Measurements from ENCODE around the gene EVL.

The EVL gene

DNA sequence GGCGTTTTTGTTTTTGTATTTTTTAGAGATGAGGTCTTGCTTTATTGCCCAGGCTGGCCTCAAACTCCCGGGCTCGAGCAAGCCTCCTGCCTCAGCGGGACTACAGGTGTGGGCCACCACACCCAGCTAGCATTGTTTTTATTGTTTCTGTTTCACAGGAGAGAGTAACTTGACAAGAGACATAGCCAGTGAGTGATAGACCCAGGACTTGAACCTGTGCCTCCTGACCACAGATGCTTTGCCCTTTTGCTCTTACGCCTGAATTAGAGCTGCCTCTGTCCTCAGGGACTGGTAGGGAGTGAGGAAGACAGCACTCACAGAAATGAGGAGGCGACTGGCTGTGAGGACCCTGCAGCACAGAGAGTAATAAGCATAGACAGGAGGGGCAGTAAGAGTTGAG, 2.3 kb downstream of the EVL start:
- Histone ChIP-seq H3K4me1 (ENCODE audit: insufficient read depth, low read length) (peaks cover 2% of the 10 kb centered on the region; the same call in 1 of the 2 replicates), H3K36me3 (ENCODE audit: insufficient read depth, low read length) (no peaks in the 10 kb centered on the region), H3K9ac (ENCODE audit: low read depth, low read length) (no peak overlapping the region), H3K9me3 (ENCODE audit: control insufficient read depth, insufficient read depth, low read length) (no peaks in the 10 kb centered on the region)

DNA sequence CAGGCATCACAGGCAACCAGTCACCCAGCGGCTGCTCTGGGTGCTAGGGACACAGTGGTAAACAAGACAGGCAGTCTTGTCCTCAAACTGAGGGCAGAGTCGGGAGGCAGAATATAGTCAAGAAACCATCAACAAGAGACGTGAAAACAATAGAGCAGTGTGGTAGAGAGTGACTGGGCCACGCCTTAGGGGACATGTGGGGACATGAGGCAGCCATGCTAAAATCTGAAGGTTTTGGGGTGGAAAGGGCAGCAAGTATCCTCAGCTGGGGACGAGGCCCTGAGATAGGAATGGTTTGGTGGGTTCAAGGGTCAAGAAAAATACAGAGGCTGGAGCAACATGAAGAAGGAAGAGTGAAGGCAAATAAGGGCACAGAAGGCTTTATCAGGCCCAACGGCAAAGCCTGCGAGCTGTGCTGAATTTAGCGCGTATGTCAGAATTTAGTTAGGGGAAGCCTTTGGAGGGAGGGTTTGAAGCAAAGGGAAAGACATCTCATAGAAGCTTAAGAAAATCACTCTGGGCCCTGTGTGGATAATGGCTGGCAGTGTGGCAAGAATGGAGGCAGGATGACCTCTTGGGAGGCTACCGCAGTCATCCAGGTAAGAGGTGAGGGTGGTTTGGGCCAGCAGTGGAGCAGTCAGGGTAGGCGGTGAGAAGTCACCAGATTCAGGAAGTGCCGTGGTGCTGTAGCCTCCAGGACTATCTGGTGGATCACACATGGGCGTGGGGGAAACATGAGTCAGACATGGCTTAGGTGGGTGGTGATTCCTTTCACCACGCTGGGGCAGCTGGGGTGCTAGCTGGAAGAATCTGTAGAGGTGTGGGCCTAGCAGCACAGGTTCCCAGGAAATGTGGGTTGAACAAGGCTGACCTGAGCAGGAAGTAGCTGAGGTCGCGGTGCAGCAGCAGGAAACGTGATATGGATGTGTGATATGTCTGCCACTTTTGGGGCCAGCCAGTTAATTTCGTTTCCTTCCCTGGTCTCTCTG, 3.0 kb downstream of the EVL start:
- no peaks in the 10 kb centered on the region for H3K36me3 ChIP-seq (ENCODE audit: insufficient read depth, low read length)
- H3K9ac ChIP-seq (ENCODE audit: low read depth, low read length), result no peak overlapping the region
- peaks cover 2% of the 10 kb centered on the region; the same call in 1 of the 2 replicates for H3K4me1 ChIP-seq (ENCODE audit: insufficient read depth, low read length)
- no peaks in the 10 kb centered on the region for H3K9me3 ChIP-seq (ENCODE audit: control insufficient read depth, insufficient read depth, low read length)

DNA sequence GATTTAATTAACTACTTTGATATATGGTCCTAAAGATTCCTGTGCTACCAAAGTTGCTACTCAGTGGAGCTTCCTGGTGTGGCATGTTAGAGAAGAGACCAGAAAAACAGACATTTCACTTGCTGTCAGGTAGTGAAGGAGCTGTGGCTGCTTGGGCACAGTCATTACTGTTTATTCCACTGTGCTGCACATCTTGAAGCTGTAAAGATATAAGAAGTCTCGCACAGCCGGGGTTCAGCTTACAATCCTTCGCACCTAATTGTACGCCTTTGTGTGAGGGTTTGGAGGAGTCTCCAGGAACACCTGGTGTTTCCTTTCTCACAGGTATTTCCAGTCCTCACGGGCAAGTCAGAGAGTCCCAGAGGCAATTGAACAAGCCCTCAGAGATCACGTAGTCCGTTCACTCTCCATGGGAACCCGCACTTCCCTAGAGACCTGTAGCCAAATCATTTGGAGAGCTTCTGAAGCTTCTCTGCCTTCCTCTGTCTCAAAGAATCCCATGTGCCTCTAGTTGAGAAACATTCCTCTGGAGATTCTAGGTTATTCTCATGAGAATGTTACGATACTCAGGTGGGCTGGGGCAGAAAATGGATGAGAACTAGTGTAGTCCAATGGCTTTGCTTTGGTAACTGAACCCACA, 4.1 kb downstream of the EVL start:
- no peak overlapping the region for H3K9ac ChIP-seq (ENCODE audit: low read depth, low read length)
- H3K36me3 ChIP-seq (ENCODE audit: insufficient read depth, low read length), result no peaks in the 10 kb centered on the region
- H3K9me3 ChIP-seq (ENCODE audit: control insufficient read depth, insufficient read depth, low read length), result no peaks in the 10 kb centered on the region
- H3K4me1 ChIP-seq (ENCODE audit: insufficient read depth, low read length), result peaks cover 2% of the 10 kb centered on the region; the same call in 1 of the 2 replicates

DNA sequence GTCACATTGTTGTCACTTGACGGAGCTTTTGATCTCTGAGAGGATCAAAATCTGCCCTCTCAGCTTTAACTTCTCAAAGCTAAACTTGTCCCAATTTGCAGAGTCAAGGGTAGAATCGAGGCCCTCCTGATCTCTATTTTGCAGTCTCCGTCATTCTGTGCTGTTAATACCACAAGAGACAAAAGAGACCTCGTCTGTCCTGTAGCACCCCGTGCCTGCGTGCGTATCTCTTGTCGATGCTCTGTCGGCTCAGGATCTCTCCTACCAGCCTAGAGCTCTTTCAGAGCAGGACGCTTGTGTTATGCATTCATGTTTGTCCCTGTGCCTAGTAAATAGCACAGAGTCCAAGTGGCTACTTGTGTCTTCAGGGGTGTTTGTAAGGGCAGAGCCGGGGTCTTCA, 5.1 kb downstream of the EVL start:
- no peaks in the 10 kb centered on the region for H3K9me3 ChIP-seq (ENCODE audit: control insufficient read depth, insufficient read depth, low read length)
- no peaks in the 10 kb centered on the region for H3K36me3 ChIP-seq (ENCODE audit: insufficient read depth, low read length)
- no peak overlapping the region for H3K9ac ChIP-seq (ENCODE audit: low read depth, low read length)
- H3K4me1 ChIP-seq (ENCODE audit: insufficient read depth, low read length), result peaks cover 2% of the 10 kb centered on the region; the same call in 1 of the 2 replicates

DNA sequence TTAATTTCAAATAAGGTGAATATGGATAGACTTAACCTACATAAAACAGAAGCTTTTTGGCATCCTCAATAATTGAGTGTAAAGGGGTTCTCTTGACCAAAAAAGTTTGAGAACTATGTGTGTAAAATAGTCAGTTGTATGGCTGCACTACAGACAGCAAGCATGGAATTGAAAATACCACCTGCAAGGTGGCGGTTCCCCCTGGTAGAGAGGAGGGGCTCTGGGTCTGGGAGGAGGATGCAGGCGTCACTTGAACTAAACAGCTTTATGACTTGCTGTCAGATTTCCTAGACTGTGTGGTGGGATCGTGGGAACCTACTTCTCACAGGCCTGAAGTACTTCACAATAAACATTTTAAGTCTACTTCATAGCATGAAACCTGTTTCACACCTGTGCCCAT, 6.3 kb downstream of the EVL start:
- Histone ChIP-seq H3K9ac (ENCODE audit: low read depth, low read length) (no peak overlapping the region), H3K4me1 (ENCODE audit: insufficient read depth, low read length) (peaks cover 2% of the 10 kb centered on the region; the same call in 1 of the 2 replicates), H3K36me3 (ENCODE audit: insufficient read depth, low read length) (no peaks in the 10 kb centered on the region), H3K9me3 (ENCODE audit: control insufficient read depth, insufficient read depth, low read length) (no peaks in the 10 kb centered on the region)

DNA sequence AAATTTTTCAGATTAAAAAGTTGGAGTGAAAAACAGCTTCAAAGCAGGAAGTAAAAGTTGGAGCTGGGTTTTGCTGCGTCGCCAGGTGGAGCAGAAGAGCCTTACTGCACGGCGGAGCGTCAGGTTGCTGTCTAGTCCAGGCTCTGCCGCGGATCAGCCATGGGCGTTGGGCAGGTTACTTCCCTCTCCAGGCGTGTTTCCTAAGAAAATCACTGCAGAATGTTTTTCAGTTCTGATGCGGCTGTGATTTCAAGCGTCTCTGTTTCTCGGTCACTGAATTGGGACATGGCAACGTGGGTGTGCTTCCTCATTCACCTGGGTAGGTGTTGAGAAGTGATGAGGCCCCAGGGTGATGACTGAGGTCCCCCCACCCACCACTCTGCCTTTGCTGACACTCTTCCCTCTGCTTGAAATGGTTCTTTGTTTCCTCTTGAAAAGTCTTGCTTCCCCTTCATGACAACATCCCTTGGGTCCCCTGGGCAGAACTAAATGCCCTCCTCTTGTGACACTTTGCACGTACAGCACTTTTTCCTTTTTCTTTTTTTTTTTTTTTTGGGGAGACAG, 7.6 kb downstream of the EVL start:
- Histone ChIP-seq H3K36me3 (ENCODE audit: insufficient read depth, low read length) (no peaks in the 10 kb centered on the region), H3K9ac (ENCODE audit: low read depth, low read length) (no peak overlapping the region), H3K9me3 (ENCODE audit: control insufficient read depth, insufficient read depth, low read length) (no peaks in the 10 kb centered on the region), H3K4me1 (ENCODE audit: insufficient read depth, low read length) (peaks cover 2% of the 10 kb centered on the region; the same call in 1 of the 2 replicates)

DNA sequence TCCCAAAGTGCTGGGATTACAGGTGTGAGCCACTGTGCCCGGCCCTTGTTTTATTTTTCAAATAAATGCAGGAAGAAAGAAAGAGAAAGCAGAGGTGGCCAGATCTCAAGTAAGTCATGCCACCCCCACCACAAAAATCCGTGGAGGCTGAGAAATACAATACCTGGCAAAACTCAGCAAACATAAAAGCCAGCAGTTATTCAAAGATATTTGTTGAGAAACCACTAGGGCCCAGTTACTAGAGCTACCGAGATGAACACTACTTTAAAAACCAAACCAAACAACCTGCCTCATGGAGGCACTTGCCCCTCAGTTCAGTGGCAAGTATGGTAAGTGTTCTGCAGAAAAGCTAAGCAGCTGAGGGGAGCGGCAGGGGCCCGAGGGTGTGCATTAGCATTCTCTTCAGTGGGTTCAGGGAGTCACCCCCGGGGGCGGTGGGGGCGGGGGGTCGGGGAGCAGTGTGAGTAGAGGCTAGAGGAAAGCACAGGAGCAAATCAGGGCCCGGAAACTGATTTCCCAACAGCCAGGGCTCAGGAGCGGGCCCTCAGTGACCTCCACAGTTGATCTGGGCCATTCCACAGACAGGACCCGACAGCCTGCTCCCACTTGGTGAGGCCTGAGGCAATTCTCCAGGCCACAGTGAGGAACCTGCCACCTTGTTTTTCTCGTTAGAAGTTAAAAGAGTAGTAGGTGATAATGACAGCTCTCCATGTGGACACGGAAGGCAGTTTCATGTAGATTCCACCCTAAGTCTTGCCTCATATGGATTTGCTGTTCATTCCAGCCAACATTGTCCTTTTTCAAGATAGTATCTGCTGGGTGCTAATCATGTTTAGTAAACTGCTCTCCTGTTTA, 8.6 kb downstream of the EVL start:
- no peak overlapping the region for H3K9ac ChIP-seq (ENCODE audit: low read depth, low read length)
- H3K36me3 ChIP-seq (ENCODE audit: insufficient read depth, low read length), result no peaks in the 10 kb centered on the region
- no peaks in the 10 kb centered on the region for H3K9me3 ChIP-seq (ENCODE audit: control insufficient read depth, insufficient read depth, low read length)
- peaks cover 3% of the 10 kb centered on the region; the same call in 1 of the 2 replicates for H3K4me1 ChIP-seq (ENCODE audit: insufficient read depth, low read length)

DNA sequence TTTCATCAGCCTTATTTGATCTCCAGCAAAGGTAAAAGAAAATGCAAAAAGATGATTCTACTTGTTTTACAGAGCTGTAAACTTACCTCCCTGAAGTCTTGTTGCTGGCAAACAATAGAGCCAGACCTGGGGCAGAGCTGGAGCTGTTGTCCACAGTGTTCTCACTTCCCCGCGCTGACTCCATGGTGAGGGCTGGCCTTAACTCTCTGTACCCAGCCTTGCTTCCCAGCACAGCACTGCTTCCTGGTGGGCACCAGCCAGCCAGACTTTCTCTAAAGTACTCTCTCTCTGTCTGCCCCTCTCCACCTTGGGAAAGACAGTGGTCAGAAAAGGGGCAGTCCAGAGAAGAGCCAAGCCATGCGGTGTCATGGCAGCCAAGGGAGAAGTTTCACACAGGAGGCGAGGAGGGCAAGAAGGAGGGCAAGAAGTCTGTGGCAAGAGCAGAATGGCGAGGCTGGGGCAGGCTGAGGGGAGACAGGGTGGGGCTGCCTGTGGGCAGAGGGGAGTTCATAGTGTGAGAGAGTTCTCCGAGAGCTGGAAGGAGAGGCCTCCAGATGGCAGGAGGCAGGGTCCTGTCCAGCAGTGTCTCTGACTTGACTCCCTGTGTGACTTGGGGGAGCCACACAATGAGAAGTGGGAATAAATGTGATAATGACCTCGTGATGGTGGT, 9.3 kb downstream of the EVL start:
- peaks cover 8% of the 10 kb centered on the region; the same call in 1 of the 2 replicates for H3K4me1 ChIP-seq (ENCODE audit: insufficient read depth, low read length)
- no peaks in the 10 kb centered on the region for H3K9me3 ChIP-seq (ENCODE audit: control insufficient read depth, insufficient read depth, low read length)
- H3K9ac ChIP-seq (ENCODE audit: low read depth, low read length), result no peak overlapping the region
- H3K36me3 ChIP-seq (ENCODE audit: insufficient read depth, low read length), result no peaks in the 10 kb centered on the region

DNA sequence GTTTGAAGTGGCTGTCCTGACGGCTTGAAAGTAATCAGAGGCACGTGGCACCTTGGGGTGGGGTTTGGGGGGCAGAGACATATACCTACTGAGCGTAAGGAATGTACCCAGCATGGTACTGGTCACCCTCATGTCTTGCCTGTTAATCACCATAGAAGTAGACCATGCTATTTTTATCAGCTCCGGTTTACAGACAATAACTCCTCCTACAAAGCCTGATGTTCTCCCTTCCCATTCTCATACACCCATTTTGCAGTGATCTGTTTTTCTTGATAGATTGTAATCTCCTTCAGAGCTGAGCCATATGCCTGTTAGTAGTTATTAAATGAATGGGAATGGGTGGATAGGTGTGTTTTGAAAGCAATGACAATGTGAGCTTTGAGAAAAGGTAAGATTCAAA, 10.5 kb downstream of the EVL start:
- H3K9ac ChIP-seq (ENCODE audit: low read depth, low read length), result no peak overlapping the region
- no peaks in the 10 kb centered on the region for H3K36me3 ChIP-seq (ENCODE audit: insufficient read depth, low read length)
- peaks cover 8% of the 10 kb centered on the region; the same call in 1 of the 2 replicates for H3K4me1 ChIP-seq (ENCODE audit: insufficient read depth, low read length)
- no peaks in the 10 kb centered on the region for H3K9me3 ChIP-seq (ENCODE audit: control insufficient read depth, insufficient read depth, low read length)

DNA sequence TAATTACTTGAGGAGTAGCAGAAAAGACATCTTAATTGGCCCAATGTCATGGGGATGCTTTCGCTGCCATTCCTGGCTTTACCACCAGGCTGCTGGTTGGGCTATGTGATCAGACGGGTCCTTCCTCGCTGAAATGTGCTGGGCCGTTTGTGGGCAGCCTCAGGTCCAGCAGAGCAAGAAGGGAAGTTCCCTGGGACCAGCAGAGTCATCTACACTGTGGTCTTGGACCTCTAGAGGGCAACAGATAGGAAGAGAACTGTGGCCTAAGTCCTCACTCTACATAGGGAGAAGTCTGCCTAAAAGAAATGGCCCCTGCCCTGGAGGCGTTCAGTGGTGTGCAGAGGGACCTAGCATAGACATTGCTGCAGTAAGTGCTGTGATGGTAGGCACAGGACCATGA, 10.9 kb downstream of the EVL start:
- no peaks in the 10 kb centered on the region for H3K9me3 ChIP-seq (ENCODE audit: control insufficient read depth, insufficient read depth, low read length)
- no peak overlapping the region for H3K9ac ChIP-seq (ENCODE audit: low read depth, low read length)
- H3K4me1 ChIP-seq (ENCODE audit: insufficient read depth, low read length), result peaks cover 8% of the 10 kb centered on the region; the same call in 1 of the 2 replicates
- H3K36me3 ChIP-seq (ENCODE audit: insufficient read depth, low read length), result no peaks in the 10 kb centered on the region

DNA sequence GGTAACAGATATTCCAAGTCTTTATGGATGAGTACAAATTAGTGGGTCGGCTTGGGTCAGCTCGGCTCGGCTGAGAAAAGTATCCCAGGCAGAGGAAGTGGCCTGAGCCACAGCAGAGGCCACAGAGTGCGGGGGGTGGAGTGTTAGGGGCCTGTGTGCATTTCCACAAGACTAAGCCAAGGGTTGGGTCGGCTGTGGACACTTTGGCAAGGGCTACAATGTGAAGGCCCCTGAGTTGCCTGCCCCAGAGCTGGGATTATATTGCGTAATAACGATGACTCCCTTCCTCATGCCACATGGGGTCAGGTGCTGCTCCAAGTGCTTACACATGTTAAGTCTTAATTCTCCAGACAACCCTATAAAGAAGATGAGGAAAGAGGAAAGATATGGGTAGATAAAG, 11.4 kb downstream of the EVL start:
- H3K9ac ChIP-seq (ENCODE audit: low read depth, low read length), result no peak overlapping the region
- no peaks in the 10 kb centered on the region for H3K36me3 ChIP-seq (ENCODE audit: insufficient read depth, low read length)
- peaks cover 8% of the 10 kb centered on the region; the same call in 1 of the 2 replicates for H3K4me1 ChIP-seq (ENCODE audit: insufficient read depth, low read length)
- no peaks in the 10 kb centered on the region for H3K9me3 ChIP-seq (ENCODE audit: control insufficient read depth, insufficient read depth, low read length)

DNA sequence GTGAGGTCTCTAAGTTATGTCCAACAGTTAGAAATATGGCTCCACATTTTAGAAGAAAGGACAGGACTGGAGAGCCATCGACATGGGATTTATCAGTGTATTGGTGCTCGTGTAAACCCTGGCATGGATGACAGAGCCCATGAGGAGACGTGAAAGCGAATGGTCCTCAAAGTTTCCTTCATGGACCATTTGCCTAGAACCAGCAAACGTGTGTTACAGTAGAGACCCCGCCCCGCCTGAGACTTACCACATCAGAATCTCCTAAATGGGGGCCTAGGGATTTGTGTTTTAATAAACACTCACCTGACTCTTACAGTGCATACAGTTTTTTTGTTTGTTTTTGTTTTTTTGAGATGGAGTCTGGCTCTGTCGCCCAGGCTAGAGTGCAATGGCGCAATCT, 12.2 kb downstream of the EVL start:
- no peaks in the 10 kb centered on the region for H3K36me3 ChIP-seq (ENCODE audit: insufficient read depth, low read length)
- no peaks in the 10 kb centered on the region for H3K9me3 ChIP-seq (ENCODE audit: control insufficient read depth, insufficient read depth, low read length)
- H3K4me1 ChIP-seq (ENCODE audit: insufficient read depth, low read length), result peaks cover 8% of the 10 kb centered on the region; the same call in 1 of the 2 replicates
- H3K9ac ChIP-seq (ENCODE audit: low read depth, low read length), result no peak overlapping the region

DNA sequence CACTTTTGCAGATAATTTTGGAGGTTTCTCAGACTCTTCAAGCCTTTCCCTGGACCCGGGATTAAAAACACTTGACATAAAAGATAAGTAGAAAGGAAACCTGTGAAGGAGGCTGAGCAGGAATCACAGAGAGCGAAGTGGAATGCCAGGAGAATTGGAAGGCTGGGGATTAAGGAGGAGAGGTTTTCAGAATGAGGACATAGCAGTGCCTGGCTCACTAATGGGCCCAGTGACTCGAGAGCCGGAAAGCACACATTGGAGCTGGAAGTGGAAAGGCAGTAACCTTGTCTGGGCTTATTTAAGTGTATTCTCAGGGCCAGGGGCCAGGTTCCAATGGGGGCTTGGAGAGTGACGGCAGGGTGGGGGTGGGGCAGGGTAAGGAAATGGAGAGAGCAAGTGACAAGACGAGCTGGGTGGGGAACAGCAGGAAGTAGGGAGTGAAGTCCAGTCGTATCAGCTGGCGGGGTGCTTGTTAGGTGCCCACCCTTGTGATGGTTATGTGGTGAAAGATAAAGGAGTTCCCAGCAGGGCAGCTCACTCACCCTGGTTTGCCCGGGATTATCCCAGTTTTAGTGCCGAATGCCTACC, 13.1 kb downstream of the EVL start:
- Histone ChIP-seq H3K36me3 (ENCODE audit: insufficient read depth, low read length) (no peaks in the 10 kb centered on the region), H3K4me1 (ENCODE audit: insufficient read depth, low read length) (peaks cover 8% of the 10 kb centered on the region; the same call in 1 of the 2 replicates), H3K9ac (ENCODE audit: low read depth, low read length) (no peak overlapping the region), H3K9me3 (ENCODE audit: control insufficient read depth, insufficient read depth, low read length) (no peaks in the 10 kb centered on the region)
